ENCODE results near the gene THAP8.

Gene THAP8

DNA sequence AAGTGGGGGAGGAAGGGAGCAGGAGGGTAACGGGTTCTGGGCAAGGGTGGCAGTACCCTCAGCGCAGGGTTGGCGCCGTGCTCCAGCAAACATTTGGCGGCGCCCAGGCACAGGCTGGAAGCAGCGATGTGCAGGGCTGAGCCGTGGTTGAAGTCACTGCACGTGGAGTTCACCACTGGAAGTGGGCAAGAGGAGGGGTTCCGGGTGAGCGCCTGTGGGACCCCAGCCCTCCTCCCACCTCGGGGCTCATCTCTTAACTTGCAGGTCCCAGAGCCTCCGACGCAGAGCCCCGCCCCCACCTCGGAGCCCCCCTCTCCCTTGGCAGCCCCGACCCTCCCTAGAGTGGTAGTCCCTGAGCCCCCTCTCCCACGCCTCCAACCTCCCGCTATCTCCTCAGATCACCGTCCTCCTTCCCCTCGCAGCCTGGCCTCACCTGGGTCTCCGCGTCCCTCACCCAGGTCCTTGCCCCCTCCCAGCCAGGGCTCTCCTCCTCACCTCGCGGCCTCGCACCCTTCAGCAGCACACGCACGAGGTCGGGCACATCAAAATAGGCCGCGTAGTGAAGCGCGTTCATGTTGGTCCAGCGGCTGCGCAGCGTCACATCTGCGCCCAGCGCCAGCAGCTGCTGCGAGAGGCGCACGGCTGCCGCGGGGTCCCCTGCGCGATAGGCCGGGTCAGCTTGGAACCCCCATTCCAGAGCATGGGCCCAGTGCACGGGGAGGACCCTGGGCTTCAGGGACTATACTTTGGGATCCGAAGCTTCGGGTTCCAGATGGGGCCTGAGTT is 27.8 kb downstream of the THAP8 start:
- WGBS = 94% methylated on average over 49 of the region's 49 CpGs

GRCh38 chr19:36025541-36025940 is 28.5 kb downstream of the THAP8 start:
- no peak overlapping the region for H3K9ac ChIP-seq (ENCODE audit: low read depth, low read length)
- H3K36me3 ChIP-seq (ENCODE audit: insufficient read depth, low read length) = peaks cover 47% of the 10 kb centered on the region
- no peaks in the 10 kb centered on the region for H3K27me3 ChIP-seq (ENCODE audit: insufficient read depth, low read length)
- H3K4me3 ChIP-seq (ENCODE audit: low read length) = no peak overlapping the region
- H3K9me3 ChIP-seq (ENCODE audit: insufficient read depth, low read depth, low read length) = no peaks in the 10 kb centered on the region
- no peak overlapping the region for H3K27ac ChIP-seq (ENCODE audit: low read depth, low read length)
- H3K4me1 ChIP-seq (ENCODE audit: insufficient read depth, low read length) = no peaks in the 10 kb centered on the region
- 90% methylated on average over 1 of the region's 1 CpG for WGBS

More for the DNA sequence above, 27.8 kb downstream of the THAP8 start:
- Histone ChIP-seq H3K27me3 (ENCODE audit: insufficient read depth, low read length) (no peaks in the 10 kb centered on the region), H3K9me3 (ENCODE audit: insufficient read depth, low read depth, low read length) (no peaks in the 10 kb centered on the region), H3K27ac (ENCODE audit: low read depth, low read length) (no peak overlapping the region), H3K36me3 (ENCODE audit: insufficient read depth, low read length) (peaks cover 40% of the 10 kb centered on the region), H3K4me3 (ENCODE audit: low read length) (no peak overlapping the region), H3K4me1 (ENCODE audit: insufficient read depth, low read length) (no peaks in the 10 kb centered on the region), H3K9ac (ENCODE audit: low read depth, low read length) (no peak overlapping the region)

DNA sequence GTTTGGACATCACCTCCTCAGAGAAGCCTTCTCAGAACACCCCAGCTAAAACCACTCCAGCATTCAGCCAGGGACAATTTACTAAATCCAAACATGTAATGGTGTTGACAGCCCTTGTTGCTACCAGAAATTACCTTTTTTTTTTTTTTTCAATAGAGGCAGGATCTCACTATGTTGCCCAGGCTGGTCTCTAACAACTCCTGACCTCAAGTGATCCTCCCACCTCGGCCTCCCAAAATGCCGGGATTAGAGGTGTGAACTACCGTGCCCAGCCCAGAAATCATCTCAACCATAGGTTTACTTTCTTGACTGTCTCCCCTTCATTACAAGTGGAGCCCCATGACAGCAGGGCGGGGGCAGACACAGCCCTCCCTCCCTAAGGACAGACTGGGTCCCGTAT is 30.7 kb downstream of the THAP8 start:
- Histone ChIP-seq H3K9me3 (ENCODE audit: insufficient read depth, low read depth, low read length) (no peaks in the 10 kb centered on the region), H3K9ac (ENCODE audit: low read depth, low read length) (no peak overlapping the region), H3K27ac (ENCODE audit: low read depth, low read length) (no peak overlapping the region), H3K4me3 (ENCODE audit: low read length) (no peak overlapping the region), H3K27me3 (ENCODE audit: insufficient read depth, low read length) (no peaks in the 10 kb centered on the region), H3K4me1 (ENCODE audit: insufficient read depth, low read length) (no peaks in the 10 kb centered on the region), H3K36me3 (ENCODE audit: insufficient read depth, low read length) (peaks cover 54% of the 10 kb centered on the region)
- WGBS = 99% methylated on average over 5 of the region's 5 CpGs

DNA sequence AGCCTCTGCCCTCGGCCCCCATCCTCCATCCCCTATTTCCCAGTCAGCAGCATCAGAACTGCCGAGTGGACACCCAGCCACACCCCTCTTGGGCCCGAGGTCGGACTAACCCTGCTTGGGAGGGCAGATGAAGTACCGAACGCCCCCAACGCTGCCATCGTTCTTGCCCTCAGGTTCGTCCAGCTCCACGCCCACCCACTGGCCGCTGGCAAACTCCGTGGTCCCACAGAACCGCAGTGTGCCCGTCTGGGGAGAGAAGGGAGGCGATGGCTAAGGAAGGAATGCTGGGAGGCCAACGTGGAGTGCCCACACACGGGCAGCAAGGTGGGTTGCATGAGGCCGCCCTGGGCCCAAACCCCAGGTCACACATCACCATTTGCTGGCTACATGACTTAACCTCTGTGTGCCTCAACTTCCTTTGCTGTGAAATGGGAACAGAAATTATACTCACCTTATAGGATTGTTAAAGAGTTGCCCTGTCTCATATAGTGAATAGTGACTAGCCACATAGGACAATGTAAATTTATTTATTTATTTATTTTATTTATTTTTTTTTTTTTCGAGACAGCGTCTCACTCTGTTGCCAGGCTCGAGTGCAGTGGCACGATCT is 34.9 kb downstream of the THAP8 start:
- H3K27ac ChIP-seq (ENCODE audit: low read depth, low read length) = no peak overlapping the region
- WGBS = 94% methylated on average over 21 of the region's 22 CpGs
- peaks cover 44% of the 10 kb centered on the region for H3K36me3 ChIP-seq (ENCODE audit: insufficient read depth, low read length)
- H3K9me3 ChIP-seq (ENCODE audit: insufficient read depth, low read depth, low read length) = no peaks in the 10 kb centered on the region
- H3K4me3 ChIP-seq (ENCODE audit: low read length) = no peak overlapping the region
- H3K27me3 ChIP-seq (ENCODE audit: insufficient read depth, low read length) = no peaks in the 10 kb centered on the region
- H3K9ac ChIP-seq (ENCODE audit: low read depth, low read length) = no peak overlapping the region
- H3K4me1 ChIP-seq (ENCODE audit: insufficient read depth, low read length) = no peaks in the 10 kb centered on the region

DNA sequence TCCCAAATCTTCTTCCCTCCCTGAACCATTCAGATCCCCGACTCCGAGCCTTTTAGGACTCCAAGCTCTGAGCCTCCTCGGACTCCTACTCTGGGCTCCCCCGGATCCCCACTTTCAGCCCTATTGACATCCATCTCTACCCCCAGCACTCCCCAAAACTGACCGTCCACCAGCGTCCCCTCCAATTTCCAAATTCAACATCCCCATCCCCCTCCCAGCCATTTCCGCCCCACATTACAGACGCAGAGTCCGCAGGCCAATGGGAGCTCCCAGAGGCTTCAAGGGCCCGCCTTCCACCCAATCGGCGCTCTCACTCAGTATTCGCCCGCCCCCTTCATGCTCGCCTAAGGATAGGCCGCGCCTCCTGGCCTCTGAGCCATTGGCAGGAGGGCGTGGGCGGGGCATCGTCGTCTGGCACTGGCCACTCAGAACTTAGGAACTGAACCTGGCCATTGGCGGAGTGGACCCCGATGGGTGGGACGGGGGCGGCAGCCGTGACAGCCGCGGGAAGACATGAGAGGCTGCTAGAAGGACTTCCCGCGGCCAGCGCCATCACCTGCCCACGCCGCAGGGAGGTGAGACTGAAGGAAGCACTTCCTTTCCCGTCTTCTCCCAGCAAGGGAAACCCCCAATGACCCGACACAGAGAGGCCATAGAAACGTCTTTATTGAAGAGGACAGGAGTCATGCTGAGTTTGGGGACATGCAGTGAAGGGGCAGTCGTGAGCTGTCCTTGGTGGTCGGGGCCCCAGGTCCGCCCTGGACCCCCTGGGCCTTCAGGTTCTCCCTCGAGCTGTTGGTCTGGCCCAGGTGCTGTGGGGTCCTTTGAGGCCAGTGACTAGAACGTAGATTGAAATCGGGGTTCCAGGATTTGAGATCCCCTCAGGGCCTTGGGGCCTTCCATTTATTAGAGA is 39.8 kb downstream of the THAP8 start, which contains the start of gene ALKBH6:
Gene ALKBH6, minus strand, starts transcription at position 202 of the 913 bp plus-strand sequence. CDS start 816 bp downstream, outside the sequence.
- H3K27me3 ChIP-seq (ENCODE audit: insufficient read depth, low read length) = no peaks in the 10 kb centered on the region
- 2% methylated on average over 42 of the region's 42 CpGs for WGBS
- peak within 1 kb of the TSS; percentile 77 for H3K9ac ChIP-seq (ENCODE audit: low read depth, low read length)
- no peak within 1 kb of the TSS; the same call in 1 of the 2 replicates for H3K27ac ChIP-seq (ENCODE audit: low read depth, low read length)
- H3K9me3 ChIP-seq (ENCODE audit: insufficient read depth, low read depth, low read length) = no peaks in the 10 kb centered on the region
- H3K36me3 ChIP-seq (ENCODE audit: insufficient read depth, low read length) = peaks cover 11% of the 10 kb centered on the region; the same call in 1 of the 2 replicates
- H3K4me3 ChIP-seq (ENCODE audit: low read length) = peak within 1 kb of the TSS; percentile 92
- peaks cover 4% of the 10 kb centered on the region; the same call in 1 of the 2 replicates for H3K4me1 ChIP-seq (ENCODE audit: insufficient read depth, low read length)

GRCh38 chr19:36013280-36014011 is 40.6 kb downstream of the THAP8 start:
- Histone ChIP-seq H3K27me3 (ENCODE audit: insufficient read depth, low read length) (no peaks in the 10 kb centered on the region), H3K4me1 (ENCODE audit: insufficient read depth, low read length) (peaks cover 6% of the 10 kb centered on the region; the same call in 1 of the 2 replicates), H3K4me3 (ENCODE audit: low read length) (peak overlapping the region; percentile 92), H3K36me3 (ENCODE audit: insufficient read depth, low read length) (peaks cover 8% of the 10 kb centered on the region; the same call in 1 of the 2 replicates), H3K27ac (ENCODE audit: low read depth, low read length) (no peak overlapping the region; the same call in 1 of the 2 replicates), H3K9ac (ENCODE audit: low read depth, low read length) (peak overlapping the region; percentile 77), H3K9me3 (ENCODE audit: insufficient read depth, low read depth, low read length) (no peaks in the 10 kb centered on the region)
- 28% methylated on average over 14 of the region's 15 CpGs for WGBS

GRCh38 chr19:36010402-36010801 is 43.7 kb downstream of the THAP8 start:
- Histone ChIP-seq H3K9me3 (ENCODE audit: insufficient read depth, low read depth, low read length) (no peaks in the 10 kb centered on the region), H3K9ac (ENCODE audit: low read depth, low read length) (no peak overlapping the region), H3K4me3 (ENCODE audit: low read length) (no peak overlapping the region), H3K4me1 (ENCODE audit: insufficient read depth, low read length) (peaks cover 6% of the 10 kb centered on the region; the same call in 1 of the 2 replicates), H3K36me3 (ENCODE audit: insufficient read depth, low read length) (peaks cover under 1% of the 10 kb centered on the region; the same call in 1 of the 2 replicates), H3K27me3 (ENCODE audit: insufficient read depth, low read length) (no peaks in the 10 kb centered on the region), H3K27ac (ENCODE audit: low read depth, low read length) (no peak overlapping the region)
- 95% methylated on average over 11 of the region's 11 CpGs for WGBS

GRCh38 chr19:36009633-36010379 is 44.3 kb downstream of the THAP8 start:
- 0 out of 2 replicates have a peak overlapping the region, but pooled peaks have one; percentile 77 for H3K9ac ChIP-seq (ENCODE audit: low read depth, low read length)
- H3K4me3 ChIP-seq (ENCODE audit: low read length) = peak overlapping the region; percentile 76
- H3K27ac ChIP-seq (ENCODE audit: low read depth, low read length) = no peak overlapping the region
- H3K9me3 ChIP-seq (ENCODE audit: insufficient read depth, low read depth, low read length) = no peaks in the 10 kb centered on the region
- H3K4me1 ChIP-seq (ENCODE audit: insufficient read depth, low read length) = peaks cover 6% of the 10 kb centered on the region; the same call in 1 of the 2 replicates
- H3K27me3 ChIP-seq (ENCODE audit: insufficient read depth, low read length) = no peaks in the 10 kb centered on the region
- WGBS = 62% methylated on average over 15 of the region's 15 CpGs
- H3K36me3 ChIP-seq (ENCODE audit: insufficient read depth, low read length) = peaks cover 6% of the 10 kb centered on the region; the same call in 1 of the 2 replicates

- no peaks in the 10 kb centered on the region for H3K9me3 ChIP-seq (ENCODE audit: insufficient read depth, low read depth, low read length)
- peak overlapping the region; percentile 77 for H3K9ac ChIP-seq (ENCODE audit: low read depth, low read length)
- peaks cover 6% of the 10 kb centered on the region; the same call in 1 of the 2 replicates for H3K4me1 ChIP-seq (ENCODE audit: insufficient read depth, low read length)
- no peak overlapping the region for H3K27ac ChIP-seq (ENCODE audit: low read depth, low read length)
- peaks cover 6% of the 10 kb centered on the region; the same call in 1 of the 2 replicates for H3K36me3 ChIP-seq (ENCODE audit: insufficient read depth, low read length)
- 2% methylated on average over 50 of the region's 50 CpGs for WGBS
- H3K4me3 ChIP-seq (ENCODE audit: low read length) = peak overlapping the region; percentile 76
- no peaks in the 10 kb centered on the region for H3K27me3 ChIP-seq (ENCODE audit: insufficient read depth, low read length)
Measured at GRCh38 chr19:36009220-36009619, 44.9 kb downstream of the THAP8 start.

All from HUES64 (cell line).